Fibroblast of upper back skin (primary cell): ENCODE data around the gene ATP7B.

Experiments
- DNase-seq: peaks from one replicate; pipeline ENCODE4 v3.0.0-alpha.2; 2013

Gene ATP7B

GRCh38 chr13:51976890-51977289 lies 34.4 kb downstream of the ATP7B start:
- no peak for DNase-seq

- DNase-seq = no peak
Observed at GRCh38 chr13:51976423-51976822, 34.8 kb downstream of the ATP7B start.

- DNase-seq = no peak
Observed at GRCh38 chr13:51974482-51974881, 36.8 kb downstream of the ATP7B start.

GRCh38 chr13:51971520-51972426 lies 39.5 kb downstream of the ATP7B start:
- DNase-seq = no peak

- no peak for DNase-seq
Observed at GRCh38 chr13:51970349-51970748, 40.9 kb downstream of the ATP7B start.

- no peak for DNase-seq
Observed at GRCh38 chr13:51967482-51968446, 43.5 kb downstream of the ATP7B start.

- no peak for DNase-seq
Observed at GRCh38 chr13:51966186-51966585, 45.1 kb downstream of the ATP7B start.

- no peak for DNase-seq
Observed at GRCh38 chr13:51961493-51962403, 49.5 kb downstream of the ATP7B start.

GRCh38 chr13:51960766-51961165 lies 50.5 kb downstream of the ATP7B start:
- DNase-seq = no peak

GRCh38 chr13:51959773-51960172 lies 51.5 kb downstream of the ATP7B start:
- DNase-seq = no peak

- DNase-seq = no peak
Observed at GRCh38 chr13:51958217-51958547, 53.1 kb downstream of the ATP7B start.

- no peak for DNase-seq
Observed at GRCh38 chr13:51957377-51958216, 53.7 kb downstream of the ATP7B start.

- DNase-seq = no peak
Observed at GRCh38 chr13:51956717-51957116, 54.5 kb downstream of the ATP7B start.

- no peak for DNase-seq
Observed at GRCh38 chr13:51955816-51956603, 55.2 kb downstream of the ATP7B start.

- DNase-seq = no peak
Observed at GRCh38 chr13:51955281-51955771, 55.9 kb downstream of the ATP7B start.

GRCh38 chr13:51953347-51954195 lies 57.7 kb downstream of the ATP7B start:
- no peak for DNase-seq

- no peak for DNase-seq
Observed at GRCh38 chr13:51950722-51951121, 60.5 kb downstream of the ATP7B start.

- DNase-seq = no peak
Observed at GRCh38 chr13:51946163-51946669, 65.0 kb downstream of the ATP7B start.

- no peak for DNase-seq
Observed at GRCh38 chr13:51945149-51945548, 66.1 kb downstream of the ATP7B start.
